Muscle of leg (tissue), 11 donors: ENCODE data around the gene ARHGEF38. TPM values are rescaled to one million over a fixed set of nuclear protein-coding genes. Genes with fewer than 3 reads are reported as not detected.

ENCODE experiments used
- DNase-seq: peaks from one replicate; pipeline ENCODE4 v3.0.0; 2013
- H3K27ac ChIP-seq: one replicate; pipeline ENCODE4 v1.5.1; 2013; ENCODE audit warnings: mild to moderate bottlenecking, low read length, control low read depth
- H3K27me3 ChIP-seq: one replicate; pipeline ENCODE4 v1.6.1; 2013; ENCODE audit warnings: low read length; ENCODE audit not compliant: control insufficient read depth, insufficient read depth
- H3K36me3 ChIP-seq: one replicate; pipeline ENCODE4 v1.6.1; 2013; ENCODE audit warnings: low read length; ENCODE audit not compliant: control insufficient read depth, insufficient read depth
- H3K4me1 ChIP-seq: one replicate; pipeline ENCODE4 v1.6.1; 2013; ENCODE audit warnings: low read length; ENCODE audit not compliant: control insufficient read depth, insufficient read depth
- H3K4me3 ChIP-seq: one replicate; pipeline ENCODE4 v1.5.1; 2013; ENCODE audit warnings: low read length, control low read depth
- H3K9me3 ChIP-seq: replicated peaks from 2 replicates; pipeline ENCODE4 v1.6.1; 2013; ENCODE audit warnings: low read depth, low read length; ENCODE audit not compliant: control insufficient read depth
- WGBS: methylation state at CpG from one replicate; pipeline ENCODE4 v1.1.5; 2013; ENCODE audit warnings: missing lambda C conversion rate; ENCODE audit not compliant: insufficient coverage; 5-methylcytosine and 5-hydroxymethylcytosine counted together
- polyA plus RNA-seq, 8 donors: library from polyadenylated mRNA; unstranded; fragments of 120-200 nt; gene quantifications; one replicate each; pipeline versions ENCODE4 v1.2.1 to v1.2.3, GENCODE V29; 2013; ENCODE audit warnings: inconsistent platforms in 1 of 8, low replicate concordance in 1 of 8; ENCODE audit not compliant: insufficient read length in 8 of 8, insufficient read depth in 1 of 8
- total RNA-seq: library from RNA; stranded (reverse); fragments of 120-200 nt; gene quantifications from one replicate; pipeline ENCODE4 v1.2.4, GENCODE V29; 2013

ARHGEF38 gene
- total and polyA plus RNA-seq, 9 donors = 0.27 to 1.6 (median 0.86) TPM; not detected in 4

- no peaks in the 10 kb centered on the region for H3K27me3 ChIP-seq
- H3K4me3 ChIP-seq = no peak overlapping the region
- no peaks in the 10 kb centered on the region for H3K9me3 ChIP-seq
- no peak for DNase-seq
- H3K27ac ChIP-seq = no peak overlapping the region
- no peaks in the 10 kb centered on the region for H3K36me3 ChIP-seq
- no peaks in the 10 kb centered on the region for H3K4me1 ChIP-seq
- WGBS = no CpG with 5 or more reads among the region's 3 CpGs
Measured at GRCh38 chr4:105588252-105588651, 35.8 kb downstream of the ARHGEF38 start.

DNA sequence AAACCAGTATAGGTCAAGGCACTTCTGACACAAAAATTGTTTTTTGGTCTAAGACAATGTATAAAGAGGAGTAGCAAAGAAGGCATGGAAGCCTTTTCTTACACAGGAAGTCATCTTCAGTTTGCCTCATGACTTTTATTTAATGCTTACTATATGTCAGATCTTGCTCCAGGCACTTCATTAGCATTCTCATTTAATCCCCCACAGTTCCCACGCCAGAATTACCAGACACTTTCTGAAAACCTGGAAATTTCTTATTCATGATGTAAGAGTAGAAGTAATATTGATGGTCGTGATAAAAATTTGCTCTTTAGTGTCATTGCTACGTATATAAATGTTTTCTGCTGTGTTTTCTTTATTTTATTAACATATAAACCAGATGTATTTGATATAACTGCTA lies 39.2 kb downstream of the ARHGEF38 start:
- H3K27me3 ChIP-seq = no peaks in the 10 kb centered on the region
- no CpG with 5 or more reads among the region's 3 CpGs for WGBS

GRCh38 chr4:105594099-105595010 lies 41.9 kb downstream of the ARHGEF38 start:
- no peak overlapping the region for H3K4me3 ChIP-seq
- no peaks in the 10 kb centered on the region for H3K9me3 ChIP-seq
- no peaks in the 10 kb centered on the region for H3K36me3 ChIP-seq
- no peaks in the 10 kb centered on the region for H3K4me1 ChIP-seq
- no peak overlapping the region for H3K27ac ChIP-seq
- no peaks in the 10 kb centered on the region for H3K27me3 ChIP-seq
- WGBS = 100% methylated on average over 1 of the region's 7 CpGs
- DNase-seq = no peak

More for the DNA sequence above, 39.2 kb downstream of the ARHGEF38 start:
- no peak overlapping the region for H3K4me3 ChIP-seq
- H3K36me3 ChIP-seq = no peaks in the 10 kb centered on the region
- H3K27ac ChIP-seq = no peak overlapping the region
- H3K9me3 ChIP-seq = no peaks in the 10 kb centered on the region
- DNase-seq = no peak
- no peaks in the 10 kb centered on the region for H3K4me1 ChIP-seq

GRCh38 chr4:105596684-105597083 lies 44.3 kb downstream of the ARHGEF38 start:
- Histone ChIP-seq H3K27ac (no peak overlapping the region), H3K4me3 (no peak overlapping the region), H3K27me3 (no peaks in the 10 kb centered on the region), H3K36me3 (no peaks in the 10 kb centered on the region), H3K4me1 (no peaks in the 10 kb centered on the region), H3K9me3 (no peaks in the 10 kb centered on the region)
- DNase-seq = no peak
- 61% methylated on average over 6 of the region's 6 CpGs for WGBS

GRCh38 chr4:105598052-105598451 lies 45.6 kb downstream of the ARHGEF38 start:
- DNase-seq = no peak
- H3K9me3 ChIP-seq = no peaks in the 10 kb centered on the region
- no peaks in the 10 kb centered on the region for H3K4me1 ChIP-seq
- no peaks in the 10 kb centered on the region for H3K27me3 ChIP-seq
- no peaks in the 10 kb centered on the region for H3K36me3 ChIP-seq
- H3K4me3 ChIP-seq = no peak overlapping the region
- no CpG with 5 or more reads among the region's 4 CpGs for WGBS
- H3K27ac ChIP-seq = no peak overlapping the region

DNA sequence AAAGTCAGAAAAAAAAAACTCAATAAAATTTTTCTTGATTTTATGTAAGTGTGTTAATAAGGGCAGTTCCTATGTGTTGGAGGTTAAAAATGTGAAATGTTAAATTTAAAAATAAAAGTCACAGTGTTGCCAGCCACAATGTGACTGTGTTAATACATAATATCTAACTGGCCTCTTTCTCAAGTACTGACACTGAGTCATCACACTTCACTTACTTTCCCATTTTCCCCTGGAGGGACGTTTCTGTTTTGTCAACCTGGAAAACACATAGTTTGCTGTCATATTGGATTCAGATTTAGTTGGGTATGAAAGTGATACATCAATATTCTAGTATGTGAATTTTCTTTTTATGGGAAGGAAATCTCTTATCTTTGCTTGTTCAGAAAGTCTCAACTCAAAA lies 46.4 kb downstream of the ARHGEF38 start:
- H3K27me3 ChIP-seq = no peaks in the 10 kb centered on the region
- H3K27ac ChIP-seq = no peak overlapping the region
- no peaks in the 10 kb centered on the region for H3K36me3 ChIP-seq
- no peaks in the 10 kb centered on the region for H3K9me3 ChIP-seq
- DNase-seq = no peak
- H3K4me3 ChIP-seq = no peak overlapping the region
- H3K4me1 ChIP-seq = no peaks in the 10 kb centered on the region
- no CpG with 5 or more reads among the region's 1 CpG for WGBS

DNA sequence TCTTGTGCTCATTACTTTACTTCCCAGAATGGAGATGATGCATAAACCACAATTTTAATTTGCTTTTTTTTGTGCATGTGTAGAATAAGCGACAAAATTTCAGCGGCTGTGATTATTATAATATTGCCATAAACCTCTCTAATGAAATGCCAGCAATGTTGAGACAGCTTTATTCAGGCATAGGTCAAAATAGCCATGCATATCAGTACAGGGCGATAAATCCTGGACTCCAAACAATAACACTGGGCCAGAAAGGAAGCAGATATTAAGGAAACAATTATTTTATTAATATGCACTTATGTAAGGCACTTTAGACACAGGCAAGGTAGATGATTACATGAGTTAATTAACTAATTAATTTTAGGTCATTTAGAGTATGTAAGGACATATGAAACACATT lies 47.1 kb downstream of the ARHGEF38 start:
- WGBS = no CpG with 5 or more reads among the region's 3 CpGs
- no peaks in the 10 kb centered on the region for H3K4me1 ChIP-seq
- no peak overlapping the region for H3K4me3 ChIP-seq
- H3K27ac ChIP-seq = no peak overlapping the region
- H3K9me3 ChIP-seq = no peaks in the 10 kb centered on the region
- no peaks in the 10 kb centered on the region for H3K36me3 ChIP-seq
- DNase-seq = no peak
- H3K27me3 ChIP-seq = no peaks in the 10 kb centered on the region

- Histone ChIP-seq H3K4me3 (no peak overlapping the region), H3K27me3 (no peaks in the 10 kb centered on the region), H3K36me3 (no peaks in the 10 kb centered on the region), H3K27ac (no peak overlapping the region), H3K4me1 (no peaks in the 10 kb centered on the region), H3K9me3 (no peaks in the 10 kb centered on the region)
- DNase-seq = no peak
- WGBS = no CpG with 5 or more reads among the region's 3 CpGs
Measured at GRCh38 chr4:105599932-105600655, 47.7 kb downstream of the ARHGEF38 start.

GRCh38 chr4:105600951-105601350 lies 48.5 kb downstream of the ARHGEF38 start:
- DNase-seq = no peak
- Histone ChIP-seq H3K4me1 (no peaks in the 10 kb centered on the region), H3K4me3 (no peak overlapping the region), H3K27me3 (no peaks in the 10 kb centered on the region), H3K9me3 (no peaks in the 10 kb centered on the region), H3K36me3 (no peaks in the 10 kb centered on the region), H3K27ac (no peak overlapping the region)
- WGBS = no CpG with 5 or more reads among the region's 1 CpG

DNA sequence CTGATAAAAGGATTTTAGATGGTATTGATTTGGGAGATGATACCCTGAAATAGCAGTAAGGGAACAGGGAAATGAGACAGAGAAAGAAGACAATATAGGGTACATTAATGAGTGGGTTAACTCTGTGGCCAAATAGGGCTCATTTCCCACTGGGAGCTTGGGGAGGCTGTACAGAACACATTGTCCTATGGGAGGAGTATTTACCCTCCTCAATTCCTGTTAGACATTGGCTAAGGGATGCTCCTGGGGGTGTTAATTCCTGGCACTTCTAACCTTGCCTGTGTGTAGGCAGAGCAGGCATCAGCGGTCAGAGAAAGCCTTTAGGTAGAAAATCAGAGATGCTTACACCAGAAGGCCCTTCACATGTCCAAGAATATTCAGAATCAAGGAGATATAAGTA lies 49.0 kb downstream of the ARHGEF38 start:
- no peak for DNase-seq
- Histone ChIP-seq H3K27me3 (no peaks in the 10 kb centered on the region), H3K4me1 (no peaks in the 10 kb centered on the region), H3K4me3 (no peak overlapping the region), H3K9me3 (no peaks in the 10 kb centered on the region), H3K27ac (no peak overlapping the region), H3K36me3 (no peaks in the 10 kb centered on the region)
- no CpG with 5 or more reads among the region's 1 CpG for WGBS
